HEK293T (cell line): Measurements from ENCODE around the gene MGAM2.

Source experiments
- BHLHE40 ChIP-seq: fragments of 450-650 bp; IDR thresholded peaks from 2 replicates; pipeline ENCODE4 v1.6.1; 2016; ENCODE audit warnings: mild to moderate bottlenecking, moderate library complexity, borderline replicate concordance
- TARDBP ChIP-seq: fragments of 450-650 bp; IDR thresholded peaks from 2 replicates; pipeline ENCODE4 v1.6.1; 2016
- ZNF384 ChIP-seq: fragments of 450-650 bp; IDR thresholded peaks from 2 replicates; pipeline ENCODE4 v1.6.1; 2016

GRCh38 chr7:142134909-142135308 lies 23.4 kb downstream of the MGAM2 start:
- TF ChIP-seq BHLHE40 (no peak), TARDBP (no peak), ZNF384 (no peak)
